A549 (cell line): Measurements from ENCODE around the gene TANGO2.

Experiments
- CTCF ChIP-seq: fragments of >200 bp; sonication (Bioruptor Twin); formaldehyde crosslinking; IDR thresholded peaks from 3 replicates; pipeline ENCODE4 v1.5.1; 2016
- ESRRA ChIP-seq: fragments of 150-350 bp; IDR thresholded peaks from 2 replicates; pipeline ENCODE4 v1.6.1; 2014; ENCODE audit warnings: mild to moderate bottlenecking, low read length, borderline replicate concordance
- HOXA7 ChIP-seq: fragments of 250-450 bp; sonication (Bioruptor Pico); IDR thresholded peaks from 2 replicates; pipeline ENCODE4 v1.5.0; 2020; ENCODE audit warnings: mild to moderate bottlenecking, moderate library complexity
- JUN ChIP-seq, 2 experiments: fragments of >200 bp; sonication (Bioruptor Twin); formaldehyde crosslinking; IDR thresholded peaks; 2 replicates in 1 of 2; 3 replicates in 1 of 2; pipeline ENCODE4 v1.6.1; 2016 to 2017
- JUNB ChIP-seq: fragments of >200 bp; sonication (Bioruptor Twin); formaldehyde crosslinking; IDR thresholded peaks from 2 replicates; pipeline ENCODE4 v1.6.1; 2016
- MYC ChIP-seq: IDR thresholded peaks from 2 replicates; pipeline ENCODE4 v1.6.1; 2012; ENCODE audit warnings: mild to moderate bottlenecking, inconsistent platforms, low read length, improper control_type of control experiment, borderline replicate concordance
- PBX3 ChIP-seq: IDR thresholded peaks from 2 replicates; pipeline ENCODE4 v1.6.1; 2012
- TF ChIP-seq, protein P1 (sequence below): IDR thresholded peaks from 2 replicates; pipeline ENCODE4 v1.6.1; 2012; ENCODE audit warnings: low read depth, borderline replicate concordance

- TF ChIP-seq MYC (no peak), PBX3 (no peak), CTCF (no peak), JUNB (no peak), JUN (IDR thresholded peaks at IDR 0.05) (no peak), HOXA7 (CRISPR knock-in tag) (no peak), ESRRA (no peak)
- TF ChIP-seq, protein P1, sequence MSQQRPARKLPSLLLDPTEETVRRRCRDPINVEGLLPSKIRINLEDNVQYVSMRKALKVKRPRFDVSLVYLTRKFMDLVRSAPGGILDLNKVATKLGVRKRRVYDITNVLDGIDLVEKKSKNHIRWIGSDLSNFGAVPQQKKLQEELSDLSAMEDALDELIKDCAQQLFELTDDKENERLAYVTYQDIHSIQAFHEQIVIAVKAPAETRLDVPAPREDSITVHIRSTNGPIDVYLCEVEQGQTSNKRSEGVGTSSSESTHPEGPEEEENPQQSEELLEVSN, result no peak
These were observed 38.7 kb upstream of the TANGO2 start for GRCh38 chr22:19981961-19982920.
